Femur (tissue), 1 donor: ENCODE results near the gene OTUD7B.
"Not testable (repeated sequence)": the region's sequence is repeated elsewhere in the genome, so short reads cannot be mapped to it uniquely, and the experiment has no call there.

Source experiments
- DNase-seq: peaks from one replicate; pipeline ENCODE4 v3.0.0-alpha.2; 2017

OTUD7B gene

DNA sequence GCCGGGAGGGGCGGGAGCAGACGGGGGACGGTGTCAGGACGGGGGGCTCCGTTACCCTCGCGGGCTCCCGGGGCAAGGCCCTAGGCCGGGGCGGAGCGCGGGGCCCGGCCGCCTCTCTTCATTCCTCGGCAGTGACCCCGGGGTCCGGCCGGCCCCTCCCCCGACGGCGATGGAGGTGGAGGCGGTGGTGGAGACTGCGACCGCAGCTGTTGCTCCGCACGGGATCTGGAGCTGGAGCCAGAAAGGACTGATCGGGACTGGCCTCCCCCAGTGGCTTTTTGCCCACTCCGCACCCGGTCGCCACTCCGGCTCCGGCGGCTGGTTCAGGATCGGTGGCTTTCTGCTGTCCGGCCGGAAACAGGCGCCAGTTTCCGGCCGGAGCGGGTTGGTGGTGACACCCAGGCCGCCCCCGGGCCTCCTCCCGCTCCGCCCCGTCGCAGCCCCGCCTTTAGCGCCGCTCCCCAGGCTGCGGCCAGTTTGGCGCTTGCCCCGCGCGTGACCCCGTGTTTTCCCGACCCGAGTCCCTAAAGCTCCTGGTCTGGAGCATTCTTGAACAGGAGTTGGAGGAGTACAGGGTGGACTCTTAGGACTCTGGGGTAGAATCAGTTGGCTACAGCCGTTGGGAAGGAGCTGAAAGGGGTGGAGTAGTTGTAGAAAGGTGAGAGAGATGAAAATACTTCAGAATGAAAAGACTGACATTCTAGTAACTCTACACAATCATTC, at the start of gene OTUD7B:
OTUD7B (minus strand) TSS at position 334 of the 723 bp plus-strand sequence. CDS start 33,216 bp downstream, outside the sequence.
- DNase-seq = peak; percentile 93

DNA sequence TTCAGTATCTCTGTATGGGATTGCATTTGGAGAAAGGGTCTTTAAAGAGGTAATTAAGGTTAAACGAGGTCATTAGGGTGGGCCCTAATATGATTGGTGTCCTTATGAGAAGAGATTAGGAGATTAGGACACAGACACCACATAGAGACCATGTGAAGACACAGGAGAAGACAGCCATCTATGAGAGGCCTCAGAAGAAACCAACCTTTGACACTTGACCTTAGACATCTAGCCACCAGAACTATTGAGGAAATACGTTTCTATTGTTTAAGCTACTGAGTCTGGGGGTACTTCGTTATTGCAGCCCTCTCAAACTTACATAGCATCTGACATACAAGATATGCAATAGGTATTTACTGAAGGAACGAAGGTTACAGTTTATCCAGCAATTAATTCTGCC, 49.7 kb upstream of the OTUD7B start:
- DNase-seq = no peak

DNA sequence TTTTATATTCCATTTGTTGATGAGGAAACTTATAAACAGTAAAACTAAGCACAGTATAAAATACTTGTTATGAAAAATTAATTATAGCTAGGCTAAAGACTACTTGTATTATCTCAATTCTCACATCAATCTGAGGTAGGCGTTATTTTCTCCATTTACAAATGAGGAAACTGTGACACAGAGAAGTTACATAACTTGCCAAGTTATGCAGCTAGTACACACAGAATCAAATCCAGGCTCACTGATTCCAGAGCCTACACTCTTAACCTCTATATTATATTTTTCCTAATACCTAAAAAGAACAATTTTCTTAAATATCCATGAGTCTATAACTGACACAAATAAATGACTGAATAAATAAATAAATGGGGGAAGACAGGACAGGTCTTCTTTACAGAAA, 45.9 kb upstream of the OTUD7B start:
- DNase-seq = no peak

DNA sequence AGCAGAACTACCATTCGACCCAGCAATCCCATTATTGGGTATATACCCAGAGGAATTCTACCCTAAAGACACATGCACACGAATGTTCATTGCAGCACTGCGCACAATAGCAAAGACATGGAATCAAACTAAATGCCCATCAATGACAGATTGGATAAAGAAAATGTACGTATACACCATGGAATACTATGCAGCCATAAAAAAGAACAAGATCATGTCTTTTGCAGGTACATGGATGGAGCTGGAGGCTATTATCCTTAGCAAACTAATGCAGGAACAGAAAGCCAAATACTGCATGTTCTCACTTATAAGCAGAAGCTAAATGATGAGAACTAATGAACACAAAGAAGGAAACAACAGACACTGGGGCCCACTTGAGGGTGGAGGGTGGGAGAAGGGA, 45.0 kb upstream of the OTUD7B start:
- DNase-seq = not testable (repeated sequence)

DNA sequence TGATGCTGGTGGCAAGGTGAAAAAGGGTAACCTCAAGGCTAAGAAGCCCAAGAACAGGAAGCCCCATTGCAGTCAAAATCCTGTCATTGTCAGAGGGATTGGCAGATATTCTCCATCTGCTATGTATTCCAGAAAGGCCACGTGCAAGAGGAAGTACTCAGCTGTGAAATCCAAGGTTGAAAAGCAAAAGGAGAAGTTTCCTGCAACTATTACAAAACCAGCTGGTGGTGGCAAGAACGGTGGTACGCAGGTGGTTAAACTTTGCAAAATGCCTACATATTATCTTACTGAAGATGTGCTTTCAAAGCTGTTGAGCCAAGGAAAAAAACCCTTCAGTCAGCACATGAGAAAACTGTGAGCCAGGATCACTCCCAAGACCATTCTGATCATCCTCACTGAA, 43.4 kb upstream of the OTUD7B start:
- peak; percentile 19 for DNase-seq

DNA sequence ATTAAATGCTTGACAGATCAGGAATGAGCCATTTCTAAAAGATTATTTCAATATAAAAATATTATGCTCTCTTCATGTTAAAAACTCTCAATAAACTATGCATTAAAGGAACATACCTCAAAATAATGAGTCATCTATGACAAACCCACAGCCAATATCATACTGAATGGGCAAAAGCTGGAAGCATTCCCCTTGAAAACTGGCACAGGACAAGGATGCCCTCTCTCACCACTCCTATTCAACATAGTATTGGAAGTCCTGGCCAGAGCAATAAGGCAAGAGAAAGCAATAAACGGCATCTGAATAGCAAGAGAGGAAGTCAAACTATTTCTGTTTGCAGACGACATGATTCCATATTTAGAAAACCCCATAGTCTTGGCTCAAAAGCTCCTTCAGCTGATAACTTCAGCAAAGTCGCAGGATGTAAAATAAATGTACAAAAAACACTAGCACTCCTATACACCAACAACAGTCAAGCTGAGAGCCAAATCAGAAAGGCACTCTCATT, 41.4 kb upstream of the OTUD7B start:
- DNase-seq = not testable (repeated sequence)

DNA sequence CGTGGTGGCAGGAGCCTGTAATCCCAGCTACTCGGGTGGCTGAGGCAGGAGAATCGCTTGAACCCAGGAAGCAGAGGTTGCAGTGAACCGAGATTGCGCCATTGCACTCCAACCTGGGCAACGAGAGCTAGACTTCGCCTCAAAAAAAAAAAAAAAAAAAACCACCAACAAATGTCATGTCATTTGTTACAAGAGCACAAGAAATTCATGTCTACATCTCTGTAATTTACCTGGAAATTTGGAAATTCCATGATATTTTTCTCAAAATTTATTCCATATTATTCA, 40.5 kb upstream of the OTUD7B start:
- no peak for DNase-seq

DNA sequence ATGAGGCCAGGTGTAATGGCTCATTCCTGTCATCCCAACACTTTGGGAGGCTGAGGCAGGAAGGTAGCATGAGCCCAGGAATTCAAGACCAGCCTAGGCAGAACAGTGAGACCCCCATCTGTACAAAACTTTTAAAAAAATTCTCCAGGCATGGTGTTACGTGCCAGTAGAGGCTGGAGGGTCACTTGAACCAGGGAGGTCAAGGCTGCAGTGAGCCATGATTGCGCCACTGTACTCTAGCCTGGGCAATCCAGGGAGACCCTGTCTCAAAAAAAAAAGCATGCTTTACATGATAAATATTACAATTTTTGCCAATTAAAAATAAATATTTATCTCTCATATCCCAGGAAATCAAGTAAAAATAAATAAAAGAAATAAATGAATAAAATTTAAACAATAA, 39.4 kb upstream of the OTUD7B start:
- DNase-seq = no peak

DNA sequence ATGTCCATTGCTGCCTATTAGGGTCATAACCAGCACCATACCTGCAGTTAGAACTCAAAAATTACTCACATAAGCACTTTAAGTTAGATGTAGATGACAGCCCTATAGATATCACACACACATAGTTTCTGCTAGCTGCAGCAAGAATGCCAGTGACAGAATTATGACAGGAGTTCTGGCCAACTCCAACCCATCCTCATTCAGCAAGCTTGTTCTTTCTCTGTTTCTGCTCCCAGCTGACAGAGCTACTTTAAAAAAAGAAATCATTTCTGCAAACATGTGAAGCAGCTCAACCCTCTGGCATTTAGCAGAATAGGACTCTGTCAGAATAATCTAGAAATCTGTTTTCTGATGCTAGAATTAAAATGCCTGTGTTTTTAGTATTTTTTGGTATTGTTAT, 23.8 kb upstream of the OTUD7B start:
- DNase-seq = no peak

DNA sequence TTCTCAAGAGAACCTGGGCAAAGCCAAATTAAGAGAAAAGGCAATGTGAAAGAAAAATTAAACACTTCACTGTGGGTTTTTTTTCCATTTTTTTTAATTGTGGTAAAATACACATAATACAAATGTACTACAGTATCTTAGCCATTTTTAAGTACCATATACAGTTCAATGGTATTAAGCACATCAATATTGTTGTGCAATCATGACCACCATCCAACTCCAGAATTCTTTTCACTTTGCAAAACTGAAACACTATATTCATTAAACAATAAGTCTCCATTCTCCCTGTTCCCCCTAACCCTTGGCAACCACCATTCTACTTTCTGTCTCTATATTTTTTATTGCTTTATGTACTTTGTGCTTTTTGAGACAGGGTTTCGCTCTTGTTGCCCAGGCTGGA, 17.8 kb upstream of the OTUD7B start:
- DNase-seq = no peak

DNA sequence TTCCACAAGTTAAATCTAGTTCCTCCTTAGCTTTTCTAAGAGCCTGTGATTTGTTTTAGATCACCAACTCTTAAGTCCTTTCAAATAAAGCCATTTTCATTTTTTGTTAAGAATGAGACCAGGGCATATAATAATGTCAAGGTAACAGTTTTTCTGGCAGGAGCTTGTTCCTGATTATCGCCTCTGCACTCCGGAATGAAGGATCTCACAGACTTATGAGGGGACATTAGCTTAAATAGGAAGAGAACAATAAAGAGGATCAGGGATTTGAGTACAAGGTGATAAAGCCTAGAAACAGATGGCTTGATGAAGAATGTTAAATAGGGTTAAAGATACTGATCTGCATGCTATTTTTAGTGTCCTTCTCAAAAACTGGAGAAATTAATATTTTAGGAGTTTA, 13.6 kb upstream of the OTUD7B start:
- DNase-seq = no peak

DNA sequence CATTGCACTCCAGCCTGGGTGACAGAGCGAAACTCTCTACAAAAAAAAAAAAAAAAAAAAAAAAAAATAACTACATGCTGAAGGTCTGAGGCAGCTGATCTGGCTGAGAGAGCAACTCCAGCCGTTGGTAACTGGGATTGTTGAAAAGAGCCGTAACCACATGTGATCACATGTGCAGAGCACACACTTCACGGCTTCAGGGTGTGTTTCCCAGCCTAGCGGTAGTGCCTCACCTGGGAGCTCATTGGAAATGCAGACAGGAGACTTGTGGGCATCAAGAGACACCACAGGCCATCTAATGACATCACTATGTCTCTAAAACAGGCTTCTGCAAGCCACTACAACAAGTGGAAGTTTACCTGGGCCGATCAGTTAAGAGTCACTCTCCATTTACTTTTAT, 11.8 kb upstream of the OTUD7B start:
- no peak for DNase-seq

DNA sequence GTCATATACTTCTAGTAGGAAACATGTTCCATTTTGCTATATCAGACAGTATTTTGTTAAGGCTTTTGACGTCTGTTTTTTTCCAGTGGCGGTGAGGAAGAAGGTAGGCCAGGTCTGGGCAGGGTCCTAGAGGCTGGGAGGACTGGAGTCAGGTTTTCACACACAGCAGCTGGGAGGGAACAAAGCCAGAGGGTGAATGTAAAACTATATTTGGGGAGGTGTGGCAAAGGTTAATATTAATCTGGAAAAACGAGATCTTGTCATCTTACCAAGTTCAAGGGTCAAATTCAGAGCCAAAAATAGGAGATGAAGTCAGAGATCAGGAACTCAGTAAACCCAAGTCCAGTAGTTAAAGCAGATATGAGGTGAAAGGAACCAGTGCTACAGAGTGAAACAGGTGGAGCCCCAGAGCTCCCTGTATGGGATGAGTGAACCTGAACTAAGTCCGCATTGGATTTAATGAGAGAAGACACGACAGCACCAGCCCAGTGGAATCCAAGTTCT, 10.7 kb upstream of the OTUD7B start:
- no peak for DNase-seq

DNA sequence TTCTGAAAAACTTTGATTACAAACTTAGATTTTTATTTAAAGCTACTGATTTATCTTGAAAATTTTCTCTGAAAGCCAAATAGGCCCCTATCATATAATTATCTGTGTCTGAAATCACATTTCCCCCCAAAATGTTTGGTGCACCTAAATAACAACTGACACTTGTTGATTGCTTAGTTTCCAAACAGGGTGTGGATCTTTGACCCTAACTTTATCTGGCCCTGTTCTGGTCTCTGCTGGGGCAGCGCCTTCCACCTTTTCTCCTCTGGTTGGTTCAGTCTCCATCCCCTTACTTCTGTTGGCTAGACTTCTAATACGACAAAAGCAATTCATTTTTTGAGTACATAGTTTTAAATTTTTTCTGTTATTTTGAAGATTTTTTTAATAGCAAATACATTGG, 10.2 kb upstream of the OTUD7B start:
- DNase-seq = no peak

DNA sequence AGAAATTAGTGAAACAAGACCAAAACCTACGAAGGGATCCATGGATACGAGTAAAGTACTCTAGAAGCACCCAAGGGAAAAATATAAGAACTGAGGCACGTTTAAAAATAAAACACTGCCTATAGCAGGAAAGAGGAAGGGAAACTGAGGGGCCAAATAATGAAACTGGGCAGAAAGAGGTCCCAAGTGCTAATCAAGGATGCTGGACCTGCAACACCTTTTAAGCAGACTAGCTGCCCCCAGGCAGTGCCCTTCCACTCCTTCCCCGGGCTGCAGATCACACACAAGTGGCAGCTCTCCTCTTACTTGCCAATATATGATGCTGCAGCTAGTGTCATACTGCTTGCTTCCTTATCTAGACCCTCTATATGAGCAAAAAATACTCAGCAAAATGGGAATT, 7.6 kb upstream of the OTUD7B start:
- no peak for DNase-seq

DNA sequence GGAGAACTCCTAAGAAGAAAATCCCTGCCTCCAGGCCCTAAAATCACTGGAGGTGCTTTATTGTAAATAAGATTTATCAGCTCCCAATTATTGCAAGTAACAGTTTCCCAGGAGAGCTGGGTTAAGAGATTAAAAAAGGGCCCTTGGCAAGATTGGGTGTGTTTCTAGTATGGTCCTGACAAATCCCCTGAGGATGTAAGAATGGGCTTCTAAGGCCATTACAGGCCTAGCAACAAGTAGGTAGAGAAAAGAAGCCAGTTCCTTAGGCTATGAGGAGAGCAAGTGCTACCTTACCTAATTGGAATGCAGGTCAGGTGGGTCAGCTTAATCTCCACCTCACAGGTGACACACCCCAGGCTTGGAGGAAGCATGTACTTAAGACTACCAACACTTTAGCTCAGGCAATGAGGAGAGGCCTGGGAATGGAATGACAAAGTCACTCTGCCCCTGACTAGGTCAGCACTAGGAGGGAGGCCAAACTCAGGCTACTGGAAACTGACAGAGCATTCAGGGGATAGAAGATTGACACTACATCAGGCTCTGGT, 6.8 kb upstream of the OTUD7B start:
- no peak for DNase-seq

DNA sequence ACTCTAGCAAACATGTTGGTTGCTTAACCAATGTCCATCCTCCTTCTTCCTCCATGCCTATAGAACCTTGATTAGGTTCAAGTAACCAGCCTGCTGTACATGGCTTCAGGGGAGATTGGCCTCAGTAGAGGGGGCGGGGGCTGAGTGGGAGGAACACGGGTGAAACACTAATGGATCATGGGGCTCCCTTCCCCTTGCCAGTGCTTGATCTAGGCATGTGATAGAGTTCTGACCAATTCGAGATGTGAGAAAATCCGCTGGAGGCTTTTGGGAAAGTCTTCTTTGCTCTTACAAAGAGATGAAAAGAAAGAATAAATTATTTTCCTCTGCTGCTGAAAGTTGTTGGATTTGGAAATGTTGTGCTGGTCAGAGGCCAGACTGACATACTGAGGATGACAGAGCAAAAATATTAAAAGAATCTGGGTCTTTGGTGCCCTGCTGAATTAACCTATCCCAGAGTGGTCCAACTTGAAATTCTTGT, 5.2 kb upstream of the OTUD7B start:
- DNase-seq = no peak

DNA sequence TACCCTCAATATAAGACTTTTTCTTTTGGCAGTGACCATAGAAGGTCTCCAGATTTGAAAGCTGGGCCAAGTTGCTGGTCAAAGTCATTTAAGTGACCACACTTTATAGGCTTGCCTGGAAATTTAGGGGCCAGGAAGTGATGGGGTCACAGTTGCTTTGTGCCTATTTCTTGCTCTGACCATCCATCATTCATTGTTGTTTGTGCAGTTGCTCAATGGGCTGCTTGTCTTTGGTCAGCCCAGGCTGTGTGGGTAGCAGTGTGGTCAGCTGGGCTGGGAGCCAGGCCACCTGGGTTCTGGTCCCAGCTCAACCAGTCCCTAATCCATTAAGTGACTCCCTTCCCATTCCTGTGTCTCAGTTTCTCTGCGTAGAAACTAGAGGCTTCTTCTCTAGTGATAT, 2.1 kb upstream of the OTUD7B start:
- peak; percentile 62 for DNase-seq

DNA sequence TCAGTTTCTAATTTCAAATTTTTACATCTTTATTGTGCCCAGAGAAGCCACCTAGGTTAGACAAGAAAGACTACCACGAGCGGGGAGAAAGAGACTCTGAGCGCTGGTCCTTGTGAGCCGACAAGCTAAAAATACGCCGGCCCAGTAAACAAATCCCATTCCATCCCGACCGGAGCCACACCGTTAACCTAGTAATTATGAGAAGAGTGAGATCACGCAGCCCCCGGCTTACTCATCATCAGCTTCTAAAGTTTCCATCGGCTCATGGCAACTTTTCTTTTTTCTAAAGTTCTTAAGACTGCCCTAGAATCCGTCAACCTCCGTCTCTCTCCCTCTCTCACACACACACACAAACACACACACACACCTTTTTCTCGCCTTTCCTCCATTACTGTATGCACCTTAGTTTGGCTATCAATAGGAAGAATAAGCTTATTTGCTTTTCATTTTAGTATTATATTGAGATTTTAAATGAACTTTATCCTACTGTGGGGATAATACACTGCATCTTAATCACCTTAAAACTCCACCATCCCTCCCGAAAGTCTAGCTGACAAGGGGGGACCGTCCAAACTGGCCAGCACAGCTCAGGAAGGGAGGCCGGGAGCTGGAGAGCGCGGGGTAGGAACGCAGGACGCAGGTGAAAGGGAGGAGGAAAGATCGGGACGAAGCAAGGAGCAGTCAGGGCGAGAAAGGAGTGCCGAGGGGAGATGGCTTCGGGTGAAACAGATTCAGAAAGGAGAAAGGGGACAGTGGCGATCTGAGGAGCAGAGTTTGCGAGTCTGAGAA, 728 bp downstream of the OTUD7B start:
- DNase-seq = peak; percentile 69

DNA sequence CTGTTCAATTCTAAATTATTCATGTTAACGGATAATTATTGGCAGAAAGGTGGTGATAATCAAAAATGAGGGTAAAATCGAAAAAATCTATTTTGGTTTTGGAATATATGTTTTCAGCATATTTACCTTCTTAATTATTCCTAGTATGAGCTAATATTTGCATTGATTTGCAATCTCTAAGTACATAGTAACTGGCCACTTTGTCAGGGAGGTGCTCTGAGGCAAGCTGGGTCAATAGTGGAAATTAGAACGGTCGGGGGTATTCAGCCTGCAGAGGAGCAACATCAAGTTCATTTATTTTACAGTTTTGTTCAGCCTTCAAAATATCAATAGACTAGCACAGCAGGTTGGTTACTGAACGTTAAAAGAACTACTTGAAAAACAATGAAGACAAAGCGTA, 1.8 kb downstream of the OTUD7B start:
- DNase-seq = no peak

DNA sequence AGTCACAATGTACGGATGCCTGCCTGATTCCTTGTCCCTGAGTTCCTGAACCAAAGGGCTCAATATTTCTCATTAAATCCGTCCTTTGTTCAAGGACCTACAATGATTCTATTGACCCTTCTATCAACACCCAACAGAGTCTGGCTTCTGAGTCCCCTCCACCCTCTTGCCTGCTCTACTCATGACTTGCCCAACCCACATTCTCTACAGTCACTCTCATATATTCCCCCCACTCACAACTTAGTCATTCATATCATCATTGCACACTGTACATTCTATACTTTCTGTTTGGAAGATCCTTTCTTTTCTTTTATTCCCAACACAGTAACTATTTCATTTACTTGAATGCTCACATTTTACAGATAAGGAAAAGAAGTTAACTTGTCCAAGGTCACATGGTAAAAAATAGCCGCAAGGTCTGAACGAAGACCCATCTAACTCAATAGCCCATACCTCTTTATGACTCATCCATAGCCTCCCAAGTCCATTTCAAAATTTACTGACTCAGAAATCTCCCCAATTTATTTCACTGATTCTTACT, 3.6 kb downstream of the OTUD7B start:
- no peak for DNase-seq

DNA sequence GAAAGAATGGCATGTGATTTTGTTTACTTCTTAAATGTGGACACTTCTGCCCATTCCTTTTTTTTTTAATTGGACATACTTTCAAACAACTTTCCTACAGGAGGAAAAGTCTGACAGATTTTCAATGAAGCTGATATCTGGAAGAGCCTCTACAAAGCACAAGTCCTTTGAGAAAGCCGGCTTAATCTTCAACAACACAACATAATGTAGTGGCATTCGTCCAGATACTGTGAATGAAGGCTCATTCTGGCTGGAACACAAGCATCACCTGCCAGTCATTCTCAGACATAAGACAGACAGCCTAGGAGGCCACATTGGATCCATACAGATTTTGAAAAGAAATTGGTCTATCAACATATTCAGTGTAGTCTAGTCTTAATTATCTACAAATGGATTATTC, 4.9 kb downstream of the OTUD7B start:
- no peak for DNase-seq

DNA sequence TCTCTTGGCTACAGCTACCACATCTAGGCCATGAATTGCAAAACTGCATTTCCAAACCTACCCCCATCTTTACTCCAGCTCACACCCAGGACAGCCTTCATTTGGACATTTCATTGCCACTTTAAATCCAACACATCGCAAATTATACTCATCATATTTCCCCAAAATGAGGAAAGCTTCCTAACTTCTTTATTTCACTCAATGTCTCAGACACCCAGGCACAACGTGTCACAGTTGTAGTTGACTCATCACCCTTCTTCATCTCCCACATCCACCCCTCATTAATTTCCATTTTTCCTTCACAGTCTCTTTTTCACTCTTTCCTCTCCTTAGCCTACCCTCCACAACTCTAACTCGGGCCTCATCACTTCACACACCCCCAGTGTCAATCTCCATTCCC, 6.7 kb downstream of the OTUD7B start:
- DNase-seq = no peak

DNA sequence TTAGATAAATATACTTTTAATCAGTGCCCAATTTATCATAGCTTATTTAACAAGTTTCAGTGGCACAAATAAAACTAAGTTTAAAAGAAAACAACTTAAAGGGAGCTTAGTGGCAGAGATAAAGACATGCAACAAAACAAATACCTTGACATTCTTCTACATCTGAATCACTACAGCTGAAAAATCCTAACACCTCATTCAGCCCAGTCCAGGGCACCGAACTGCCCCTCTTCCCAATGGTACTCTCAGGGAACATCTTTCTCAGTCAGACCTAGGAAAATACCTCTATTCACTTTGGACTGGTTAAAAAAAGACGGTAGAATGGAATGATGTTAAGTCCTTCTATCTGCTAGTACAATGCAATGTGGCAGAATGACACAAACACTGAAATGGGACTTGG, 8.3 kb downstream of the OTUD7B start:
- no peak for DNase-seq
